Measurements from ENCODE around the gene XPC.

The XPC gene

DNA sequence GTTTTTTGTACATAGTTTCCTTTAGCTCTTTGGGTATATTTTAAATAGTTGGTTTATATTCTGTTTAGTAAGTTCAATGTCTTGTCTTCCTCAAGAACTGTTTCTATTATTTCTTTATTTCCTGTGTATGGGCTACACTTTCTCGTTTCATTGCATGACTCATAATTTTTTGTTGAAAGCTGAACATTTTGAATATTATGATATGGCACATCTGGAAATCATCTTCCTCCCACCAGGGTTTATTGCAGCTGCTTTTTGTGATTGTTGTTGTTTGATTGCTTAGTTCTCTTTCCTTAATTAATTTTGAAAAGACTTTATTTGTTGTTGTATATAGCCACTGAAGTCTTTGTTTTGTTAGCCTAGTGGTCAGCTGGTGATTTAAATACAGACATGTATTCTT is 44.1 kb upstream of the XPC start:
- TF ChIP-seq ZFX (IDR thresholded peaks at IDR 0.05) = no peak
- TF ChIP-seq, protein P1, sequence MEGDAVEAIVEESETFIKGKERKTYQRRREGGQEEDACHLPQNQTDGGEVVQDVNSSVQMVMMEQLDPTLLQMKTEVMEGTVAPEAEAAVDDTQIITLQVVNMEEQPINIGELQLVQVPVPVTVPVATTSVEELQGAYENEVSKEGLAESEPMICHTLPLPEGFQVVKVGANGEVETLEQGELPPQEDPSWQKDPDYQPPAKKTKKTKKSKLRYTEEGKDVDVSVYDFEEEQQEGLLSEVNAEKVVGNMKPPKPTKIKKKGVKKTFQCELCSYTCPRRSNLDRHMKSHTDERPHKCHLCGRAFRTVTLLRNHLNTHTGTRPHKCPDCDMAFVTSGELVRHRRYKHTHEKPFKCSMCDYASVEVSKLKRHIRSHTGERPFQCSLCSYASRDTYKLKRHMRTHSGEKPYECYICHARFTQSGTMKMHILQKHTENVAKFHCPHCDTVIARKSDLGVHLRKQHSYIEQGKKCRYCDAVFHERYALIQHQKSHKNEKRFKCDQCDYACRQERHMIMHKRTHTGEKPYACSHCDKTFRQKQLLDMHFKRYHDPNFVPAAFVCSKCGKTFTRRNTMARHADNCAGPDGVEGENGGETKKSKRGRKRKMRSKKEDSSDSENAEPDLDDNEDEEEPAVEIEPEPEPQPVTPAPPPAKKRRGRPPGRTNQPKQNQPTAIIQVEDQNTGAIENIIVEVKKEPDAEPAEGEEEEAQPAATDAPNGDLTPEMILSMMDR (conservative IDR thresholded peaks at IDR 0.05) = no peak
- no peak overlapping the region for H3K27ac ChIP-seq

DNA sequence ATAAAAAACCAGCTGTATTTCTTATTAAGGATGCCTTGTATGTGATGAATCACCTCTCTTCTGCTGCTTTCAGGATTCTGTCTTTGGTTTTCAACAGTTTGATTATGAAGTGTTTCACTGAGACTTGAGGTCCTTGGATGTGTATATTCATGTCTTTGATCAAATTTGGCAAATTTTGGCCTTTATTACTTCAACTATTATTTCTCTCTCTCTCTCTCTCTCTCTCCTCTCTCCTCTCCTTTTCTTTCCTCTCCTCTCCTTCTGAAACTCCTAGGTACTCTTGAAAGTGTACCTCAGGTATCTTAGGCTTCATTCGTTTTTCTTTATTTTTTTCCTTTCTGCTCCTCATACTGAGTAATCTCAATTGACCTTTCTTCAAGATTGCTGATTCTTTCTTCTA is 43.5 kb upstream of the XPC start:
- TF ChIP-seq, protein P1 (conservative IDR thresholded peaks at IDR 0.05) = no peak
- TF ChIP-seq ZFX (IDR thresholded peaks at IDR 0.05) = no peak
- H3K27ac ChIP-seq = no peak overlapping the region

GRCh38 chr3:14220933-14221332 is 42.5 kb upstream of the XPC start:
- TF ChIP-seq, protein P1 (conservative IDR thresholded peaks at IDR 0.05) = no peak

DNA sequence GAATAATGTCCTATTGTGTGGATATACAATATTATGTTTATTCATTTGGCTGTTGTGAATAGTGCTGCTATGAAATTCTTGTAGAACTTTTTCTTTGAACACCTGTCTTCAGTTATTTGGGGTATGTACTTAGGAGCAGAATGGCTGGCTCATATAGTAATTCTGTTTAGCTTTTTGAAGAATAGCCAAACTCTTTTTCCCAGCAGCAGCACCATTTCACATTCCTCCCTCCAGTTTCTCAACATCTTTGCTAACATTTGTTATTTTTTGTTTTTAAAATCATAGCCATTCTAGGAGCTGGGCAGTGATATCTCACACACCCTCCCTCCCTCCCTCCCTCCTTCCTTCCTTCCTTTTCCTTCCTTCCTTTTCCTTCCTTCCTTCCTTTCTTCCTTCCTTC is 40.0 kb upstream of the XPC start:
- TF ChIP-seq, protein P1 (conservative IDR thresholded peaks at IDR 0.05) = no peak
- no peak for TF ChIP-seq ZFX (IDR thresholded peaks at IDR 0.05)
- H3K27ac ChIP-seq = no peak overlapping the region

More at GRCh38 chr3:14220933-14221332, 42.5 kb upstream of the XPC start:
- H3K27ac ChIP-seq = no peak overlapping the region

GRCh38 chr3:14216257-14217048 is 38.1 kb upstream of the XPC start:
- TF ChIP-seq, protein P1 (conservative IDR thresholded peaks at IDR 0.05) = no peak; the same call in 1 of the 2 replicates
- no peak for TF ChIP-seq ZFX (IDR thresholded peaks at IDR 0.05)
- H3K27ac ChIP-seq = no peak overlapping the region

GRCh38 chr3:14214764-14215163 is 36.4 kb upstream of the XPC start:
- TF ChIP-seq, protein P1 (conservative IDR thresholded peaks at IDR 0.05) = no peak
- TF ChIP-seq ZFX (IDR thresholded peaks at IDR 0.05) = no peak
- no peak overlapping the region for H3K27ac ChIP-seq

DNA sequence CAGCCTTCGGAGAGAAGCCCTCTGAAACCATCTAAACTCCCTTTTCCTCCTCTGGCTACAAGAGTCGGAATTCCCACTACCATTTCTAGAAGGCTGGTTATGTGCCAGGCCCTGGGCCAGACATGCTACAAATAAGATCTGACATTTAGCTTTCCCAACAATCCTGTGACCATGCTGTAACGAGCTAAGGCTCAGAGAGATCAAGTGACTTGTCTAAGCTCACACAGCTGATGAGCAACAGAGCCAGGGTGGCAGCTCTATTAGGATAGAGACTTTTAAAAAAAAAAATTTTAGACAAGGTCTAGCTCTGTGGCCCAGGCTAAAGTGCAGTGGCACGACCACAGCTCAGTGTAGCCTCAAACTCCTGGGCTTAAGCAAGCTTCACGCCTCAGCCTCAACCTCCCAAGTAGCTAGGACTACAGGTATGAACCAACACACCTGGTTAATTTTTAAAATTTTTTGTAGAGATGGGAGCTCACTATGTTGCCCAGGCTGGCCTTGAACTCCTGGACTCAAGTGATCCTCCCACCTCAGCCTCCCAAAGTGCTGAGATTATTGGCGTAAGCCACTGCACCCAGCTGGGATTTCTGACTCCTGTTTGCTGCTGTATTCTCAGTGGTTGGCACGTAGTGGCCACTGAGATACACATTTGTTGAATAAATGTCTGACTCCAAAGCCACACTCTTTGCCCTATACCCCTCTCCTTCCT is 34.8 kb upstream of the XPC start:
- H3K27ac ChIP-seq = no peak overlapping the region
- no peak for TF ChIP-seq ZFX (IDR thresholded peaks at IDR 0.05)
- TF ChIP-seq, protein P1 (conservative IDR thresholded peaks at IDR 0.05) = no peak

Measured in C4-2B (cell line).